Ishikawa (cell line): ENCODE measurements around the gene TMEM208.

Experiments used
- EGR1 ChIP-seq: IDR thresholded peaks from 2 replicates; pipeline ENCODE4 v1.6.1; 2012
- YY1 ChIP-seq: IDR thresholded peaks from 2 replicates; pipeline ENCODE4 v1.6.1; 2012; ENCODE audit warnings: low read depth

GRCh38 chr16:67254801-67255552 is 28.0 kb downstream of the TMEM208 start:
- TF ChIP-seq EGR1 (no peak), YY1 (no peak)
